Smooth muscle cell (in vitro differentiated cells): Measurements from ENCODE around the gene PAPOLA. TPM values are rescaled to one million over a fixed set of nuclear protein-coding genes. Genes with fewer than 3 reads are reported as not detected.
"Not testable (repeated sequence)": the region's sequence is repeated elsewhere in the genome, so short reads cannot be mapped to it uniquely, and the experiment has no call there.

Experiments
- DNase-seq: peaks from one replicate; lab custom pipeline; 2025; ENCODE audit not compliant: unreplicated experiment; lab: John Stamatoyannopoulos, UW
- H2AFZ ChIP-seq: fragments of 200-600 bp; sonication (generic); 2 replicates; pipeline ENCODE4 v1.6.0; 2016; ENCODE audit warnings: antibody characterized with exemption, low read depth, mild to moderate bottlenecking
- H3F3A ChIP-seq: fragments of 200-600 bp; sonication (generic); 2 replicates; pipeline ENCODE4 v1.6.0; 2017; ENCODE audit warnings: antibody characterized with exemption, low read depth
- H3K27ac ChIP-seq: fragments of 200-600 bp; sonication (generic); 2 replicates; pipeline ENCODE4 v1.5.1; 2016; ENCODE audit warnings: low read depth, mild to moderate bottlenecking
- H3K27me3 ChIP-seq: fragments of 200-600 bp; sonication (generic); 2 replicates; pipeline ENCODE4 v1.6.1; 2016; ENCODE audit warnings: low read depth, mild to moderate bottlenecking
- H3K36me3 ChIP-seq: fragments of 200-600 bp; sonication (generic); 2 replicates; pipeline ENCODE4 v1.5.1; 2016; ENCODE audit warnings: low read depth
- H3K4me1 ChIP-seq: fragments of 200-600 bp; sonication (generic); 2 replicates; pipeline ENCODE4 v1.5.1; 2016; ENCODE audit warnings: low read depth
- H3K4me2 ChIP-seq: fragments of 200-600 bp; sonication (generic); 2 replicates; pipeline ENCODE4 v1.6.0; 2016; ENCODE audit warnings: mild to moderate bottlenecking
- H3K4me3 ChIP-seq: fragments of 200-600 bp; sonication (generic); 2 replicates; pipeline ENCODE4 v1.5.1; 2016; ENCODE audit warnings: mild to moderate bottlenecking
- H3K79me2 ChIP-seq: fragments of 200-600 bp; sonication (generic); 2 replicates; pipeline ENCODE4 v1.6.0; 2016; ENCODE audit warnings: low read depth, mild to moderate bottlenecking
- H3K9ac ChIP-seq: fragments of 200-600 bp; sonication (generic); 2 replicates; pipeline ENCODE4 v1.6.0; 2016; ENCODE audit warnings: low read depth
- H3K9me3 ChIP-seq: fragments of 200-600 bp; sonication (generic); replicated peaks from 2 replicates; pipeline ENCODE4 v1.5.1; 2016; ENCODE audit warnings: low read depth
- H4K20me1 ChIP-seq: fragments of 200-600 bp; sonication (generic); 2 replicates; pipeline ENCODE4 v1.6.0; 2016; ENCODE audit warnings: low read depth
- CTCF ChIP-seq: fragments of 200-600 bp; sonication (generic); IDR thresholded peaks from 2 replicates; pipeline ENCODE4 v1.5.1; 2017; ENCODE audit warnings: borderline replicate concordance, mild to moderate bottlenecking, antibody characterized with exemption; ENCODE audit not compliant: insufficient read depth, poor library complexity, severe bottlenecking
- WGBS: methylation state at CpG from one replicate; pipeline ENCODE4 v1.1.7; 2016; ENCODE audit warnings: low lambda C conversion rate; 5-methylcytosine and 5-hydroxymethylcytosine counted together
- polyA plus RNA-seq: library from polyadenylated mRNA; unstranded; fragments of >200 nt; fragmentation: Nextera tagmentation; extraction: Ambion mirVana; gene quantifications from 2 replicates; pipeline ENCODE4 v1.2.1, GENCODE V29; 2016
- total RNA-seq: library from RNA; depleted of rRNA; stranded (reverse); fragments of >200 nt; gene quantifications from 2 replicates; pipeline ENCODE4 v1.2.3, GENCODE V29; 2014

Gene PAPOLA
- total and polyA plus RNA-seq, 2 experiments from 2014 or later = 109 to 137 TPM

DNA sequence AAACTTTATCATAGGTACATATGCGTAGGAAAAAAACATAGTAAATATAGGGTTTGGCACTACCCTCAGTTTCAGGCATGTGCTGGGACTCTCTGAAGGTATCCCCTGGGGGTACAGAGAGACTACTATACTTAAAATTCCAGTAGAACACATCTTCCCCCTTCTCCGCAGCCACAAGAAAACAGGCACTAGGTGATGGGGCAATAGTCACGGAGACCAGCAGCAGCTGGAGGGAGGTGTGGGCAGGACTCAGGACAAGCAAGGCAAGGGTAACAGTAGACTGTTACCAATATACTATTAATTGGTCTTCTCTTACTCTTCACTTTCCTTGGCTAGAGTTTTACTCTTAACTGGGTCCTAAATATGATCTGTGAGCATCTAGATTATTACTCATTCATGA is 4.6 kb upstream of the PAPOLA start:
- H2AFZ ChIP-seq = no peak overlapping the region
- TF ChIP-seq CTCF = no peak
- 79% methylated on average over 3 of the region's 3 CpGs for WGBS

GRCh38 chr14:96501217-96501739 is 904 bp upstream of the PAPOLA start:
- H2AFZ ChIP-seq = peak overlapping the region; percentile 97
- H3K9me3 ChIP-seq = no peaks in the 10 kb centered on the region
- peaks cover 40% of the 10 kb centered on the region for H3K79me2 ChIP-seq
- H3K4me2 ChIP-seq = peak overlapping the region; percentile 85
- no peaks in the 10 kb centered on the region for H3K27me3 ChIP-seq
- H4K20me1 ChIP-seq = peaks cover 35% of the 10 kb centered on the region
- H3K27ac ChIP-seq = peak overlapping the region; percentile 91
- no peaks in the 10 kb centered on the region for H3F3A ChIP-seq
- 25% methylated on average over 15 of the region's 15 CpGs for WGBS
- no peak for DNase-seq
- no peak for TF ChIP-seq CTCF
- peaks cover 17% of the 10 kb centered on the region for H3K4me1 ChIP-seq
- H3K36me3 ChIP-seq = no peaks in the 10 kb centered on the region
- H3K9ac ChIP-seq = peak overlapping the region; percentile 96
- peak overlapping the region; percentile 90 for H3K4me3 ChIP-seq

More for the DNA sequence above, 4.6 kb upstream of the PAPOLA start:
- no peak overlapping the region for H3K9ac ChIP-seq
- H3K9me3 ChIP-seq = no peaks in the 10 kb centered on the region
- no peak overlapping the region for H3K4me2 ChIP-seq
- peaks cover 4% of the 10 kb centered on the region for H3K4me1 ChIP-seq
- H3K4me3 ChIP-seq = no peak overlapping the region
- no peaks in the 10 kb centered on the region for H3F3A ChIP-seq
- no peaks in the 10 kb centered on the region for H3K36me3 ChIP-seq
- no peak for DNase-seq
- H3K27me3 ChIP-seq = no peaks in the 10 kb centered on the region
- no peaks in the 10 kb centered on the region for H4K20me1 ChIP-seq
- H3K27ac ChIP-seq = peak overlapping the region; percentile 60
- peaks cover 3% of the 10 kb centered on the region for H3K79me2 ChIP-seq

DNA sequence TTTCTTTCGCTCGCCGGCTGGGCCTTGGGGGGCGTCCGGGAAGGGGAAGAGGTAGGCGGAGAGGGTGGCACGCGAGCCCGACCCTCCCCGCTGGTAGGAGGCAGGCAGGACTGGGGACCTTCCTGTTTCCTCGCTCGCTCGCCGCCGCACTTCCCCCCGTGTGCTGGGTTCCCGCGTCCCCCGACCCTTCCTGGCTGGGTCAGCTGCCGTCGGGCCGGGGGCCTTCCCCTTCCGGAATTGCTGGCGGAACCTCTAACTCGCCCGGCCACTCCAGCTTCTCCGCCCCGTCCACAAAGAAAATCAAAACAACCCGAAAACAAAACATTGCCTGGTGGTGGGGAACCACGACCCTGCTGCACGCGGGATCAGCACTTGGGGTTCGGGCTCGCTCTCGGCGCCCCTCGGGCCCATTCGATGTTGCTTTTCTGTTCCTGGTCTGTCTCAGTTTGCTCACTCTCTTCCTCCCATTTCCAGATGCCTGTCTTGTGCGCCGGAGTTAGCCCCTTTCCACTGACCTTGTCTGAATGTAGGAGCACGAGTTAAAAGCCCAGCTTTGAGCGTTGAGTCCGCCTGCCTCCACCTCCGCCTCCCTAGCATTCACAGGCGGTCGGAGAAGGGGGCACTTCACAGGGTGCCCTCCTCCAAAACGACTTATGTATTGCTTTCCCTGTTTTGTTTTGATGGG is 581 bp downstream of the PAPOLA start:
- Histone ChIP-seq H3K4me3 (peak overlapping the region; percentile 90), H3K79me2 (peaks cover 52% of the 10 kb centered on the region), H3K27ac (peak overlapping the region; percentile 91), H2AFZ (peak overlapping the region; percentile 97), H3K9me3 (no peaks in the 10 kb centered on the region), H3K27me3 (no peaks in the 10 kb centered on the region), H3F3A (no peaks in the 10 kb centered on the region), H4K20me1 (peaks cover 48% of the 10 kb centered on the region), H3K4me2 (peak overlapping the region; percentile 85), H3K36me3 (no peaks in the 10 kb centered on the region), H3K9ac (peak overlapping the region; percentile 96), H3K4me1 (peaks cover 17% of the 10 kb centered on the region)
- 1% methylated on average over 40 of the region's 47 CpGs for WGBS
- no peak for TF ChIP-seq CTCF
- peak; percentile 40 for DNase-seq

GRCh38 chr14:96503306-96503679 is 1.1 kb downstream of the PAPOLA start:
- Histone ChIP-seq H3K9me3 (no peaks in the 10 kb centered on the region), H3K4me3 (peak overlapping the region; percentile 90), H3F3A (no peaks in the 10 kb centered on the region), H3K27me3 (no peaks in the 10 kb centered on the region), H3K27ac (peak overlapping the region; percentile 91), H3K4me1 (peaks cover 17% of the 10 kb centered on the region), H3K79me2 (peaks cover 58% of the 10 kb centered on the region), H3K36me3 (no peaks in the 10 kb centered on the region), H3K4me2 (peak overlapping the region; percentile 85), H3K9ac (peak overlapping the region; percentile 96), H2AFZ (no peak overlapping the region), H4K20me1 (peaks cover 53% of the 10 kb centered on the region)
- DNase-seq = no peak
- WGBS = 21% methylated on average over 5 of the region's 5 CpGs
- TF ChIP-seq CTCF = no peak

- 95% methylated on average over 12 of the region's 12 CpGs for WGBS
- Histone ChIP-seq H3K4me2 (peak overlapping the region; percentile 85), H4K20me1 (peaks cover 64% of the 10 kb centered on the region), H3K4me1 (peaks cover 17% of the 10 kb centered on the region), H3K4me3 (peak overlapping the region; percentile 90), H3K79me2 (peaks cover 68% of the 10 kb centered on the region)
- not testable (repeated sequence) for H3K9me3 ChIP-seq, H3K36me3 ChIP-seq, H3K9ac ChIP-seq, H3K27me3 ChIP-seq, H3K27ac ChIP-seq, H2AFZ ChIP-seq, H3F3A ChIP-seq, DNase-seq
Observed at GRCh38 chr14:96504353-96504752, 2.2 kb downstream of the PAPOLA start.
